ENCODE data around the gene CHST8.

CHST8 gene

DNA sequence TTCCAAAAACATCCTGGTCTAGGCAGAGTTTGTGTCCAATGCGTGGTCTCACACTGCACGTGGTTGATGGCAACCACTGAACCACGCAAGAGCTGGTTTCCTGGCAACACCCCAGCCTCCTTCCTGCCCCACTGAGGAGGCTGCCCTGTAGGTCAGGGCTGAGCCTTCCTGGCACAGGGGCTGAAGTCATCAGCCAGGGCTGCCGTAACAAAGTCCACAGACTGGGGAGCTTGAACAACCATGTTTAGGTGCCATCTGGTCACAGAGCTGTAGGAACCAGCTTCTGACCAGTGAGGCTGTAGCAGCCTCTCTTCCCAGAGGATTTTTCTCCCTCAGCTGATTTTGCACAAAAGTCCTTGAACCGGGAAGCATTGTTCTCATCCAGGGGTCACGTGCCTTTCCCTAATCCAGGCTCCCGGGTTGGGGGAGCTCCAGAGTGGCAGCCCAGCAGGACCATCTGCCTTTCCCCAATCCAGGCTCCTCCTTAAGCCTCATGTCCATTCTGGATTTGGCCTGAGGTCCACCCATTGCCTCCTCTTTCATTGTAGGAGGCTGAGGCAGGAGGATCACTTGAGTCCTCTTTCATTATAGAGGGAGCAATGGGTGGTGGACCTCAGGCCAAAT is 53.9 kb downstream of the CHST8 start:
- in situ Hi-C loops (cut with HindIII; ENCODE audit: low sequenced_read_pairs), result no loop called here
- no peak for DNase-seq (ENCODE audit: low read depth)
- TF ChIP-seq, protein P1, sequence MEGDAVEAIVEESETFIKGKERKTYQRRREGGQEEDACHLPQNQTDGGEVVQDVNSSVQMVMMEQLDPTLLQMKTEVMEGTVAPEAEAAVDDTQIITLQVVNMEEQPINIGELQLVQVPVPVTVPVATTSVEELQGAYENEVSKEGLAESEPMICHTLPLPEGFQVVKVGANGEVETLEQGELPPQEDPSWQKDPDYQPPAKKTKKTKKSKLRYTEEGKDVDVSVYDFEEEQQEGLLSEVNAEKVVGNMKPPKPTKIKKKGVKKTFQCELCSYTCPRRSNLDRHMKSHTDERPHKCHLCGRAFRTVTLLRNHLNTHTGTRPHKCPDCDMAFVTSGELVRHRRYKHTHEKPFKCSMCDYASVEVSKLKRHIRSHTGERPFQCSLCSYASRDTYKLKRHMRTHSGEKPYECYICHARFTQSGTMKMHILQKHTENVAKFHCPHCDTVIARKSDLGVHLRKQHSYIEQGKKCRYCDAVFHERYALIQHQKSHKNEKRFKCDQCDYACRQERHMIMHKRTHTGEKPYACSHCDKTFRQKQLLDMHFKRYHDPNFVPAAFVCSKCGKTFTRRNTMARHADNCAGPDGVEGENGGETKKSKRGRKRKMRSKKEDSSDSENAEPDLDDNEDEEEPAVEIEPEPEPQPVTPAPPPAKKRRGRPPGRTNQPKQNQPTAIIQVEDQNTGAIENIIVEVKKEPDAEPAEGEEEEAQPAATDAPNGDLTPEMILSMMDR (IDR thresholded peaks at IDR 0.05; ENCODE audit: low read depth, low read length, missing control alignments), result no peak
- no peak overlapping the region for H3K4me3 ChIP-seq (ENCODE audit: low read depth, low read length)

DNA sequence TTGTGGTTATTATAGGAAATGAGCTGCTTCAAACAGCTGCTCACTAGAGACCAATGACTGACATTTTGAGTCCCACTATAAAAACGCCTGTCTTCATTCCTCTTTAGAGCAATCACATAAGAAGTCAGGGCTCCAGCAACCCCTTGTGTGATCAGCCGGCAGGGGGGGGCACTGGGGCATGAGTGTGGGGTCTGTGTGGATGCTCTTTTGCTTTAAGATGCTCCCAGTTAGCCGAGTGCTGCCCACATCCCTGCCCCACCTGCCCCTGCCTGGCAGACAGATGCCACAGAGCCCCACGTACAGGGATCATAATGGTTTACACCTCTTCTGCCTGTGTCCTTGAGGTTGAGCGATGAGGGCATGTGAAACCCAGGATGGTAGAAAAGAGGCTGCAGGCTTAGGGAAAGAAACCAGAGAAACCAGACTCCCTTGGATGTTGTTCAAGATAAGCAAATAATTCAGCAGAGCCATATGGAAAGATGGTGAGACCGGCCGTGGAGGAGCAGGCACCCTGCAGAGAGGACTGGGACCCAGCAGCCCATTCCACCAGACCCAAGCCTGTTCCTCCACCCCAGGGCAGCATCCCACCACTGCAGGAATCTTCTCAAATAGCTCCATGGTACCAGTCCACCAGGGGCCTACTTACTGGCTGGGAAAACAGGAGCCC is 55.4 kb downstream of the CHST8 start:
- TF ChIP-seq, protein P1 (IDR thresholded peaks at IDR 0.05; ENCODE audit: low read depth, low read length, missing control alignments), result no peak
- H3K4me3 ChIP-seq (ENCODE audit: low read depth, low read length), result no peak overlapping the region
- in situ Hi-C loops (cut with HindIII; ENCODE audit: low sequenced_read_pairs), result no loop called here
- no peak for DNase-seq (ENCODE audit: low read depth)

DNA sequence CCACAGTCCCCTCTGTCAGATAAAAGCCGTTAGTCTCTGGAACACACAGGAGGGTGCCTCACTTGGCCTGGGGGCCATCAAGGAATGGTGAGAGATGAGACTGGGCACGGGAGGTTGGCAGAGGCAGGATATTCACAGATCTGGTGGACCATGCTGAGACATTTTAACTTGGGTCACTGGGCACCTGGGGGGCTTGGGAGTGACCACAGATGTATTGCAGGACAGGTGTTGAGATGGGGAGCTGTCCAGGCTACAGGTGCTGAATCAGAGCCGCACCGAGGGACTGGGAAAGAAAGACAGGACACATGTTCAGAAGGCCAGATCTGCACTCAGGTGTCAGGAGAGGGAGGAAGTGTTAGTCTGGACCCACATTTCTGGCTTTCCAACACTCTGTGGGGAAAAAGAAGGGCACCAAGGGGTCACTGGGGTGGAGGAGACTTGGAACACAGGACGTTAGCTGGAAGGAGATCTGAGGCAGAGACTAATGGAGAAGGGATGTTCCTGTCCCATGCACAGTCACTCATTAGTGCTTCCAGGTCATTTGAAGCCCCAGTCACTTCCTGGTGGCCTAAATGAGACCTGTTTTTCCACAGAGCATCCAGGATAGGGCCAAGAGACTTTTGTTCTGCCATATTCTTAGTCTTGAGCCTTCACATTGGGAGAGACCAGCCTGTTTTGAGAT is 56.1 kb downstream of the CHST8 start:
- no peak overlapping the region for H3K4me3 ChIP-seq (ENCODE audit: low read depth, low read length)
- no peak for DNase-seq (ENCODE audit: low read depth)
- TF ChIP-seq, protein P1 (IDR thresholded peaks at IDR 0.05; ENCODE audit: low read depth, low read length, missing control alignments), result no peak
- in situ Hi-C loops (cut with HindIII; ENCODE audit: low sequenced_read_pairs), result no loop called here

DNA sequence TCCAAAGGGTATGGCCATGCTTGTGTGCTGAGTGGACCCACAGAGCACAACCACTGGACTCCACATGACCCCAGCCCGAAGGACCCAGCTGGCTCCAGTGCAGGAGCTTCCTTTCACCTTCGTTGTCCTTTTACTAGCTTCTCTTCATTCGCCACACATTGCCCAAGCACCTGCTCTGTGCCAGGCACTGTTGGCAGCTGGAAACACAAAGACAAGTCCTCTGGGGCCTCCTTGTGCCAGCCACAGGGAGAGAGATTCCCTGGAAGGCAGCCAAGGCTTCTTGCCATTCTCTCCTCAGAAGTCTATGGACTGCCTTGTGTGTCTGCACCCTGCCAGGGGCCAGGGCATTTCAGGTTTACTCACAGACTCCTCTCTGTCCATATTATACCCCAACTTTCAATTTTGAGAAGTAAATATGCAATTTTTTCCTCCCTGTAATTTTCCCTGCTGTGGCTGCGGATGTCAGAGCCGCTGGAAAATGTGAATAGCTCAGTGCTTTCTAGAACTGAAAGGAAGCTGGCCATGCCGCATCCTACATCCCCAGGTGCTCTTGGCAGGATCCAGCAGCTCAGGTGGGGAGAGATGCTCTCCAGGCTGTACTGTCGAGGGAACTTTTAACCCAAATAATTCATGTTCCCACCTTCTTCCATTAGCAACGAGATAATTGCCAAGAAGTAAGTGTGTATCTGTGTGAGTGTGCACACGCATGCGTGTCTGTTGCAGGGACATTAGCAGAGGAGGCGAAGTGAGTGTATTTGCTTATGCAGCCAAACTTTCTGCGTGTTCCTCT is 57.2 kb downstream of the CHST8 start:
- H3K4me3 ChIP-seq (ENCODE audit: low read depth, low read length), result no peak overlapping the region
- DNase-seq (ENCODE audit: low read depth), result no peak
- TF ChIP-seq, protein P1 (IDR thresholded peaks at IDR 0.05; ENCODE audit: low read depth, low read length, missing control alignments), result no peak
- in situ Hi-C loops (cut with HindIII; ENCODE audit: low sequenced_read_pairs), result no loop called here

DNA sequence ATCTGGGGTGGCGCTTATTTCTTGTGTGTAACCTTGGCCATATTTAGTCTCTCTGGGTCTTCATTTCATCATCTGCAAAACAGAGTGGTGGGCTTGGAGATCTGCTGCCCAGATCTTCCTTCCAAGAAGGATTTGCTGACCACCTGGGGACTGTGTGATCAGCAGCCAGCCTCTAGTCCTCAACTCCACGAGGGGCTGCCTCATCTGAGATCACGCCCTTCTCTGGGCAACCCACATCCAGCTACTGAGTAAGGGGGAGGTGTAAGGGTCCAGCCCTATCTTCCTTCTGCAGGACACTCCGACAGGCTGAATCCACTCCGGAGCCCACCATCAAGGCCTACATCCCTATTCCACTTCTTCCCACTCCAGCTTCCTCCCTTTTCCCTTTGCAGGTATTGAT is 57.9 kb downstream of the CHST8 start:
- TF ChIP-seq, protein P1 (IDR thresholded peaks at IDR 0.05; ENCODE audit: low read depth, low read length, missing control alignments), result no peak
- in situ Hi-C loops (cut with HindIII; ENCODE audit: low sequenced_read_pairs), result no loop called here
- no peak for DNase-seq (ENCODE audit: low read depth)
- no peak overlapping the region for H3K4me3 ChIP-seq (ENCODE audit: low read depth, low read length)

DNA sequence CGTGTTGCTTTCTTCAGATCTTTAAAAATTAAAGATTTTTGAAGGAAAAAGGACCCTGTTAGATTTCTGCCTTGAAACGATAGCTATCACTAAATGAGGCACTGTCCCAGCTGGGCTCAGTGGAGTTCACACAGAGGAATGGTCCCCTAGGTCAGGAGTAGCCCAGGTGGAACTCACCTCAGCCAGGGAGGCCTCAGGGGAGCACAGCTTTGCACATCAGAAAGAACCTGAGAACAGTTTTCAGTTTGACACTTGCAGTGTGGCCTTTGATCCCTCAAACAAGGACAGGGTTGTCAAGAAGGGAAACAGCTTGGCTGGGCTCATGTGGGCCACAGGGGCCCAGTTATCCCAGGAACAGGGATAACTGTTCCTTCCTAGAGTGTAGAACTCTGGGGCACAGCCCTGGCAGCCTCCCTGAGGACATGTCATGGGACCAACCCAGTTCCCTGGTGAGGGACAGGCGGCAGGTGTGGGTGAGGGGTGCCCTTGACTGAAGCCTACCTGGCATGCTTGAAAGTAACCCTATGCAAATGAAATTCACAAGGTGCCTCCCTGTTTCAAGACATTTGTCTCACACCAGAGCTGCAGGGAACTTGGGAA is 59.4 kb downstream of the CHST8 start:
- no peak overlapping the region for H3K4me3 ChIP-seq (ENCODE audit: low read depth, low read length)
- no peak for DNase-seq (ENCODE audit: low read depth)
- in situ Hi-C loops (cut with HindIII; ENCODE audit: low sequenced_read_pairs), result no loop called here
- TF ChIP-seq, protein P1 (IDR thresholded peaks at IDR 0.05; ENCODE audit: low read depth, low read length, missing control alignments), result no peak
